Measurements from ENCODE around the gene FOXC1.

- TF ChIP-seq CTCF (IDR thresholded peaks at IDR 0.05; ENCODE audit: low read depth, low read length, poor library complexity, severe bottlenecking) (no peak), EZH2phosphoT487 (IDR thresholded peaks at IDR 0.05; ENCODE audit: borderline replicate concordance, low read length) (no peak)
Measured at GRCh38 chr6:1601158-1602048, 8.3 kb upstream of the FOXC1 start.
